ENCODE results near the gene HS6ST3.

The HS6ST3 gene

GRCh38 chr13:96203471-96203870 is 113.6 kb downstream of the HS6ST3 start:
- DNase-seq: no peak

- no peak for DNase-seq
Observed at GRCh38 chr13:96214824-96215445, 125.0 kb downstream of the HS6ST3 start.

DNA sequence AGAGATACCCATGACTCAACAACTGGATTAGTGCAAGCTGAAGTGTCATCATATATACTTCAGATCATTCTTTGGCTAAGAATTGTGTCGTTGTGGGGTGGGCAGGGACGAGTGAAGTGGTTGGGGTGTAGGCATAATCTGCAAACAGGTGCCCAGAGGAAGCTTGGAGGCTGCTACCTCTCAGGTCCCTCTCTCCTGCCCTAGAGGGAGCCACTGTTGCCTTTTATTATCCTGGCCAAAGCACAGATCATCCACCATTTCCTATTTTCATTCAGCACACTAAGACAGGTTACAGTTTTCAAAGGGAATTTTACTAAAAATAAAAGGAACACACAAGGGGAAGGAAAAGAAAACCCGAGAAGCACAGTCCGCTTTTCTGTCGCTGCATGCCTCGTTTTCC is 126.6 kb downstream of the HS6ST3 start:
- no peak for DNase-seq

DNA sequence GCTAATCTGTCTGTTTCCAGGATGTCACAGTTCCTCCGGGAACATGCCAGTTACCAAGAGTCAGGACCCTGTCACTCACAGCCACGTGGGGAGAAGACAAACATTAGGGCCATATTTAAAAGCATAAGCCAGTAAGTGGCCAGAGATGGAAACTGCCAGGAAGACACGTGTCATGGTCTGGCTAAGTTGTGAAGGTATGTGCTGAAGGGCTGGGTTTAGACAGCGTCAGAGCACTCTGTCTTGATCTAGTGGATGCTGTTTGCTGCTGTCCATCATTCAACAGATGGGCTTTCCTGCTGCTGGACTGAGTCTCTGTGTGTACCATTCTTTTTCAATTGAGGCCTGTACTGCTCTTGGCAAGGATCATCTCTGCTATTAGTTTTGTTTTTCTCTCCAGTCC is 128.6 kb downstream of the HS6ST3 start:
- DNase-seq: no peak

GRCh38 chr13:96221471-96221870 is 131.6 kb downstream of the HS6ST3 start:
- no peak for DNase-seq

DNA sequence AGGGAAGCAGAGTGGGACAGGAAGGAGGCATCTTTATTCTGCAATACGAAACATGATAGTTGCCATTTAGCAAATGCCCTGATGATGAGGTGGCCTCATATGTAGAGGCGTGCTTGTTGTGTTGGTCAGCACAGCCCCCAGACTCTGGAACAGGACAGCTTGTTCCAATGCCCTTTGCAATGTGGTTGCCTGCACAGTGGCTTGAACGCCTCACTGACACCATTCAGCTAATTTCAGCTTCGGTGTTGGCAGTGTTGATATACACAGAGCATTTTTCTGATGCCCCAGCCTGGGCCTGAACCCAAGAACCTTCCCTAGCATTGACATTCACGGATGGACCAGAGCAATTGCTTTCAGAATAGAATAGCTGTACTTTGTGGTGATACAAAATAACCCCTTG is 133.3 kb downstream of the HS6ST3 start:
- no peak for DNase-seq

DNA sequence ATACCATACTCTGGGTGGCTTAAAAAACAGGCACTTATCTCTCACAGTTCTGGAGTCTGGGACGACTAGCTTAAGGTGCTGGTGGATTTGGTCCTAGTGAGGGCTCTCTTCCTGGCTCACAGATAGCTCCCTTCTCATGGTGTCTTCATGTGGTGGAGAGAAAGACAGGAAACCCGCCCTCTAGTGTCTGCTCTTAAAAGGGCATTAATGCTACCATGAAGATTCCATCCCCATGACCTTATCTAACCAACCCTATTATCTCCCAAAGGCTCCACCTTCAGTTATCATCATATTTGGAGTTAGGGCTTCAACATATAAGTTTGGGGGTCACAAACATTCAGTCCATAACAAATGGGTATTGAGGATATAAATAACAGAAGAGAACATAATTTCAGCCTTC is 139.4 kb downstream of the HS6ST3 start:
- no peak for DNase-seq

DNA sequence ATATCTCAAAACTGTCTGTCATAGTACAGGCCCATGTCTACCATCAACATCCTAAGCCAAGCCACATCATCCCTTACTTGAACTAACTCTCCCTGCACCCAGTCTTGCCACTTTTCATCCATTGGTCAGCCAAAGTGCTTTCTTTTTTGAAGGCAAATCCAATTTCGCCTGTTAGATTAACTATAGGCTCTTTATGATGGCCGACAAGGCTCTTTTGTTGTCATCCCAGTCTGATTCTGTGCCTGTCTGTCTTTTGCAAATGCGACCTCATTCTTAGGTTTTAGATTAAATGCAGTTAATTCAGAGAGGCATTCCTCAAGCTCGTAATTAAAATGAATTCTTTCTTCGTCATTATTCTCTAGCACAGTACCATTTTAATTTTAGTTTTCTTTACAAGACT is 148.3 kb downstream of the HS6ST3 start:
- DNase-seq: no peak

GRCh38 chr13:96238861-96239260 is 149.0 kb downstream of the HS6ST3 start:
- DNase-seq: no peak

DNA sequence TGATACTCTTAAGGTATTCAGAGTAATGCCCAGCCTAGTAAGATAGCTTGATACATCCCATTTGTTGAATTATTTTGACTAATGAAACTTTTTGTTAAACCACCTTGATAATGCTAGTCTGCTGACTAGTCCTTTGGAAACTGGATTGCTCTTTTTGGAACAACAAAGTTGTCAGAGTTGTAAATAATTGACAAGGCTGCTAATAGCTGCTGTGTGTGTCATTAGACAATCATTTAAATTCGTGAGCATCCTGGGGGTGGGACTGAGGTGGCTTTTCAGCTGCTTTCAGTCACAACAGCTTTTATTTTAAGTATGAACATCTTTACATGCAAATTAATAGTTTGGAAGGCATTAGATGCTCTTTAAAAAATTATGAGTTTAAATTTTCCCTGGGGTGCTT is 153.5 kb downstream of the HS6ST3 start:
- no peak for DNase-seq

- no peak for DNase-seq
Observed at GRCh38 chr13:96248103-96248502, 158.2 kb downstream of the HS6ST3 start.

DNA sequence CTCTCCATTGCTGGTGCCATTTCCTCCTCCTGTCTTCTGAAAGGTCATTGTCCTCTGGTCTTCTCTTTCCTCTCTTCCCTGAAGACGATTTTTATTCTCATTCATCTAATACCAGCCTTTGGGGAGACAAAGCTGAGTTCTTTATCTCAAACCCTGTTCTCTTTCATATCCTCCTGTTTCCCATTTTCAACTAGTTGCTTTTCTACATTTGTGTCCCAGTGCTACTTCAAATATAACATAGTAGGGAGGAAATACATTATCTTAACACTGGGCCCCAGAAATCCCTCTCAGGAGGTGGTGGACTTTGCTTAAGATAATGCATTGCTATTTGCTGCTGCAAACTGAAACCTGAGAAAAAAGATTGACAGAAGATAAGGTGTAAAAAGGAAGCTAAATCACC is 159.1 kb downstream of the HS6ST3 start:
- DNase-seq: no peak

- DNase-seq: no peak
Observed at GRCh38 chr13:96252903-96253302, 163.0 kb downstream of the HS6ST3 start.

DNA sequence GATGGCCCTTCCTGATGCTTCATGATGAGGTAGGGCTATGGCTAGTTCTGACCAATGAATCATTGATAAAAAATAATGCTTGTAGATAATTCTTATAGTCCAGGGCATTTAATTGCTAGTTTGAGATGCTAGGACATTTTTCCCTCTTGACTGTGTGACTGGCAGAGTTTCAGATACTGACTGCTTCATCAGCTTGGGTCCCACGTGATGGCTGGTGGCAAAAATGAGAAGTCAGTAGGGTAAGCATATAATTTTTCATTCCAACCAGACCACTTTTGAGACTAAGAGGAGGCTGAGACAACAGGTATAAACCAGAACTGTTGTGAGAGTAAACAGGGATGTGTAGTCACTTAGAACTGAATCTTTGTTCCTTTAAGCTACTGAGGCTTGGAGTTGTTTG is 183.3 kb downstream of the HS6ST3 start:
- DNase-seq: no peak

DNA sequence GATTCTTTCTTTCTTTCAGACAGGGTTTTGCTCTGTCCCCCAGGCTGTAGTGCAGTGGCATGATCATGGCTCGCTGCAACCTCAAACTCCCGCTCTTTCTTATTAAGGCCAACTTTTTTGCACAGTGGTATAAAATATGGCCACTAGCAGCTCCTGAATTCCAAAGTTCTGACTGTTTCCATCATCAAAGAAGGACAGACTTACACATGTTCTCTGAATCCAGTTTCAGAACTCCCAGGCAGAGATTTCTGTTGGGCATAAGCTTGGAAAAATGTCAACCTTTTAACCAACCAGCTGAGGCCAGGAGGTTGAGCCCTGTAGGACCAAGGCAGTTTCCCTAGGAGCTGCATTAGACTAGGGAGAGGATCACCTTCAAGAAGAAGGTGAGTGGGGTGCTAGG is 184.1 kb downstream of the HS6ST3 start:
- no peak for DNase-seq

DNA sequence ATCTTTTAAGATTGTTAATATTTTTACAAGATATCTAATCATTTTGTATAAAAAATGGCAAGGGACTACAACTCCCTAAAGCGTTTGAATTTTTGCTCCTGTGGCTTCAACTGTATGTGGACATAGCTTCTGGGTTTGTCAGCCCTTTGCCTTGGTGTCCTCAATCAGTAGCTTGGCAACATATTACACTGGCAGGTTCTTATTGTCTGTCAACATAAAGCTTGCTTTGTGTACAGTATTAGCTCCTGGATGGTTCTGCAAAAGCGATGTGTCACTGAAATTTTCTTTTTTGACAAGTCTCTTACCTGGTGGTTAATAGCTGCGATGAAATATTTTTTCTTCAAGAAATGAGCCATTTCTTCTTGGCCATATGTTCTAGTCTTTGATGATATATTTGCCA is 190.0 kb downstream of the HS6ST3 start:
- no peak for DNase-seq

DNA sequence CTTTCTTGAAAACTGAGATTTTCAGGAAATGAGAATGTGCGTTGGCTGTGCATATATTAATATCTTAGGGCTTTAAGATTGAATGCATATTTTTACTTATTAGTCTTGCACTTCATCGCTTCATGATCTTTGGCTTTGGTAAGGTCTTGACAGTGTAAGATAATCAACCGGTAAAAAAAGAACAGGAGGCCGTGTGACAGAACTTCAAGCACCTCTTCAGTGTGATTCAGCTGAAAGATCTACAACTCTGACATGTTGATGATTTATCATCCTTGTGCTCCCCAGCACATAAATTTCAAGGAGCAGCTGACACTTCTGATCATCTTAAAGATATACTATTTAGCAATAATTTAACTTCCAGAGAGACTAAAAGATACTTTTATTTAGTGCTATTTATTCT is 195.1 kb downstream of the HS6ST3 start:
- DNase-seq: no peak

DNA sequence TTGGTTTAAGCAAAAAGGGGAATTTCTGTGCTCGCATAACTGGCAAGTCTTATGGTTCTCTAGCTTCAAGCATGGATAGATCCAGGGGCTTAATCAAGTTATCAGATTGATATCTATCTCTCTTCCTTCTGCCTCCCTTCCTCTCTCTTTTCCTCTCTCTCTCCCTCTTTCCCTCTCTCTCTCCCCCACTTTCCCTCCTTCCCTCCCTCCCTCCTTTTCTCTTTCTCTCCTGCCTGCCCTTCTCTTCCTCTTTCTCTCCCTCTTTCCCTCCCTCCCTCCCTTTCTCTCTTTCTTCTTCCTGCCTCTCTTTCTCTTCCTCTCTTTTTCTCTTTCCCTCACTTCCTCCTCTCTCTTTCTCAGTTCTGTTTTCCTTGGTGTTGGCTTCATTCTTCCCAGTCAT is 195.8 kb downstream of the HS6ST3 start:
- DNase-seq: no peak

GRCh38 chr13:96294930-96295881 is 205.3 kb downstream of the HS6ST3 start:
- DNase-seq: no peak

GRCh38 chr13:96297360-96297759 is 207.5 kb downstream of the HS6ST3 start:
- no peak for DNase-seq

DNA sequence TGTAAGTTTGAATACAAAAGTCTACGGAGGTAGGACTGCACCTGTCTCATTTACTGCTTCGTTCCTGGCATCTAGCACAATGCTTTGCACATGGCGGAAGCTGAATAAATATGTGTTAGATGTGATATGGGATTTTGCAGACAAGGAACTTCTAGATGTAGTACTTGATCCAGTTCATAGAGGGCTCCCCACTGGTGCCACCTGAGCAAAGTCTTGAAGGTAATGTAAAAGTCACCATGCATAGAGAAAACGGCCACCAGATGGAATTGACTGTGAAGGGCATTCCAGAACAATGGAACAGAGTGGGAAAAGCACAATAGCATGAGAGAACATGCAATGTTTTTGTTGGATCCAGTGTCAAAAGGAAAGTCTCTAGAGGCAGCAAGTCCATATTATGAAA is 209.3 kb downstream of the HS6ST3 start:
- no peak for DNase-seq

GRCh38 chr13:96308568-96308967 is 218.7 kb downstream of the HS6ST3 start:
- DNase-seq: no peak

- DNase-seq: no peak
Observed at GRCh38 chr13:96314974-96315373, 225.1 kb downstream of the HS6ST3 start.

GRCh38 chr13:96338030-96338429 is 248.1 kb downstream of the HS6ST3 start:
- DNase-seq: no peak

All from T-helper 9 cell (primary cell).